Measurements from ENCODE around the gene HK1.

GRCh38 chr10:69394020-69394419 lies 115.7 kb downstream of the HK1 start:
- TF ChIP-seq CTCF (IDR thresholded peaks at IDR 0.05; ENCODE audit: poor library complexity): no peak
- no peak for TF ChIP-seq EZH2phosphoT487 (IDR thresholded peaks at IDR 0.05; ENCODE audit: low read depth, severe bottlenecking, unreplicated experiment)

All from hepatocyte (in vitro differentiated cells).